ENCODE data around the gene CSTF2.

The CSTF2 gene

DNA sequence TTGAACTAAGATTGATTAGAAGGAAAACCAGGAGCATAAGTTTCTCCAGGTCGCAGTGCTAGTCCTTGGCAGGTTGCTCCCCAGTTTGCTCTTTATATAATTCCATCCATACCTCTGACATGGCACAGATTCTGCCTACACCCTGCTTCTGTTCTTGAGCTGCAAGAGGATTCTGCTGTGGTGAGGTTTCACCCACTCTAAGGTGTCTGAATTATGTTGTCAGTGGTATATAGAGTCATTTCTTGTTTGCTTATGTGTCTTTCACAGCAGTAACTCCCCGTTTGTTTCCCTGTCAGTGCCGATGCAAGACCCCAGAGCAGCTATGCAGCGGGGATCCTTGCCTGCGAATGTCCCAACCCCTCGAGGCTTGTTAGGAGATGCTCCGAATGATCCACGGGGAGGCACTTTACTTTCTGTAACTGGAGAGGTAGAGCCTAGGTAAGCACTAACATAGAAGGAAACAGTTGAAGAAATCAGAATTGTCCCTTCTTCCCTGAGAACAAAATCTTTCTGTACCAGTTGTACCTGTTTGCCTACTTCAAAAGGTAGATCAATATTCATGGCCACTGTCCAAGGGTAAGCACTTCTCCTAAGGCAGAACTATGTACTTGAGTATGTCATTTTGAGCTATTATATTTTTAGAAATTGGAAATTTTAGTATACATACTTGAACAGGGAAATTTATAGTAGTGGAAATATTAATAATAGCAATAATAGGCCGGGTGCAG is 11.2 kb downstream of the CSTF2 start:
- no peak overlapping the region; the same call in 1 of the 2 replicates for H3K4me3 ChIP-seq (ENCODE audit: low read length)
- no peak for TF ChIP-seq ZNF274 (IDR thresholded peaks at IDR 0.05; ENCODE audit: low read depth, low read length)

DNA sequence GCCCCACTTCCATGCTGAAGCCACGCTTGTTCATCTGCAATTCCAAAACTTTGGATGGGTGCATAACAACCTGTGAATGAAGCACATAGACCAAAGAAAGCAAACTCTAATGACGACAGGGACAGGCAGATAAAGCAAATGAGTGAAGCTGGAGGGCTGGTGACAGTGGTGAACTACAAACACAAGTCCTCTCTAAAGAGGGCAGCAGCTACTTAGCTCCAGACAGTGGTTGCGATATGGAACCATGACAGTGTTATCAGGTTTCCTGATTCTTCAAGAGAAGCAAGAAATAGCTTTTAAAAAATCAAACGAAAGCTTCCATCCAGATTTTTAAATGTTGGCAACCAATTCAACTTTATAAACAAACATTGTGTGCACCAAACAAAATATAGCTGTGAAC is 30.1 kb downstream of the CSTF2 start:
- no peak overlapping the region for H3K4me3 ChIP-seq (ENCODE audit: low read length)
- TF ChIP-seq ZNF274 (IDR thresholded peaks at IDR 0.05; ENCODE audit: low read depth, low read length) = no peak

DNA sequence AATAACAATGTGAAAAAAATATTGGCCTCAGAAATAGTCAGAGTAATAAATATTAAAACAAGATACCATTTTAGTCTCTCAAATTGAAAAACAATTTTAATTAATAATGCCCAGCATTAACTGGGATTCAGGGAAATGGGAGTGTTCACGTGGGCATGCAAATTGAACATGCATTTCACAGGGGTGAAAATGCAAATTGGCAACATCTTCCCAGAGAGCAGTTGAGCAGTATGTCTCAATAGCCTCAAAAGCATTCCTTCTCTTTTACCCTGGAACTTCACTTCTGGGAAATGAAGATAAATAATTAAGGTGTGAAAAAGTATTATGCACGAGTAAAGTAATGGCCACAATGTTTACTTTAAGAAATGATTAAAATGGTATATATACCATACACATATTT is 32.6 kb downstream of the CSTF2 start:
- no peak overlapping the region for H3K4me3 ChIP-seq (ENCODE audit: low read length)
- TF ChIP-seq ZNF274 (IDR thresholded peaks at IDR 0.05; ENCODE audit: low read depth, low read length) = no peak

DNA sequence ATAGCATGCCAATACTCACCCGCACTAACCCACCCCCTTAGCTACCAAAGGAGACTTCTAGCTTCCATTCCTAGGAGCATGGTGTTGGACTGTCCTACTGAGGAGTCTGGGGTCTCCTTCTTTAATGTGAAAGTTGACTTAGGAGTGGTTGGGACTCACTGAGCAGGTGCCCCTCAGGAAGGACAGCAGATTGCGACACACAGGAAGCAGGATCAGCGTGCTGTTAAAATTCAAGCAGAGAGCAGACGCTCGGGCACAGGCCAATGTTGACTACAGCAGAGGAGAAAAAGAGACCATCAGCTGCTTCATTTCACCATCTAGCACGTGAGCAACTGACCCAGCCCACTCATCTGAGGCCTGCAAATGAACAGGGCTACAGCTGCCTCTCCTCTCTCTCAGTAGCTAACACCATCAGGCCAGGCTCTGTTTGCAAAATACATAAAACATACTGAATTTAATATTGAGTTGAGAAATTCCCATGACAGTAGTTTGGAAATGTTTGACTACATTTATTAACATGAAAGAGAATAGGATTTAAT is 43.2 kb downstream of the CSTF2 start:
- no peak for TF ChIP-seq ZNF274 (IDR thresholded peaks at IDR 0.05; ENCODE audit: low read depth, low read length)
- no peak overlapping the region for H3K4me3 ChIP-seq (ENCODE audit: low read length)

DNA sequence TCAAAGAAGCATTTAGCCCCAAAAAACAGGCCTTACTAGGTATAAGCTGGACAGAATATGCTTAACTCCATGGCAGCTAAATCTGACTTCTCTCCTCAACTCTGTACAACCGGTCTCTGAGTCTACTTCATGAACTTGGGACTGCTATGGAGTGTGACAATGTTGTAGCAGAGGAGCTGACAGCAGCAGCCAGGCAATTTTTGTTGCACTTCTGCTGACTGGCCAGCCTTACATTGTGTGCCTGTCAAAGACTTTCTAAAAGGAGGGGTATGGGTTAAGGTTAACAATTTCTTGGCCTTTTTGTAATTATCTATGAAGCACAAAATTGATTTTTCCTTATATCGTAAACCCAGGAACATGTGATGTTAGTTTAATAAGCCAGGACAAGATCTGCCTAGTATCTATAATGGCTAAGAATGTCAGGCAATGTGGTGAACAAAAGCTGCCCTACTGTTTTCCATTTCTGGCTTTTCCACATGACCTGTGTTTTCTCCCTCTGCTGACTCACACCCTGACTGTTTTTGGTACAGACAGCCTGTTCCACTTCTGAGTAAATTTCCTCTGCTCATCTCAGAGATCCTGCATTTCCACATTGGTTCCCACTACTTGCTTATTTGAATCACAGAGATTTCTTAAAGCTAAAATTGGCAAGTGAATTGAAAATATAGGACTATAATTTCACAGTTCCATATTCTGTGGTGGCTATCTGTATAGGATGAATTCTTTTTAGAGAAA is 44.6 kb downstream of the CSTF2 start:
- no peak overlapping the region for H3K4me3 ChIP-seq (ENCODE audit: low read length)

DNA sequence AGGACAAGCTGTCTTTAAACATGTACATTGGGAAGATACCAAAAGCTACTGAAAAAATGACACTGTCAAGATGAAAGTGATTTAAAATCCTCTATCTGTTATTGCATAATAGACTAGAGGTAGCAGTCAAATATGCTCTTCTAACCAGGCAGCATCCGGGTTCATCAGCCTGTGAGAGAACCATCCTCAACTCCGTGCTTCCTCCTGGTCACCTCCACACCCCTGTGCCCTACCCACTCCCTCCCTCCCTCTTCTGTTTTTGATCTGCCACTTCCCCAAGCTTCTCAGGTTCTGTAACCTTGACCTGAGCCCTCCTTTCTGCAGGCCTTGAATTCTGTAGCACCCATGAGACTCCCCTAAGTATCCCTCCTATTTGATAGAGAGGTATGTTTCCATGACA is 48.1 kb downstream of the CSTF2 start:
- no peak for TF ChIP-seq ZNF274 (IDR thresholded peaks at IDR 0.05; ENCODE audit: low read depth, low read length)
- H3K4me3 ChIP-seq (ENCODE audit: low read length) = no peak overlapping the region

More for the DNA sequence above, 44.6 kb downstream of the CSTF2 start:
- TF ChIP-seq ZNF274 (IDR thresholded peaks at IDR 0.05; ENCODE audit: low read depth, low read length) = no peak

DNA sequence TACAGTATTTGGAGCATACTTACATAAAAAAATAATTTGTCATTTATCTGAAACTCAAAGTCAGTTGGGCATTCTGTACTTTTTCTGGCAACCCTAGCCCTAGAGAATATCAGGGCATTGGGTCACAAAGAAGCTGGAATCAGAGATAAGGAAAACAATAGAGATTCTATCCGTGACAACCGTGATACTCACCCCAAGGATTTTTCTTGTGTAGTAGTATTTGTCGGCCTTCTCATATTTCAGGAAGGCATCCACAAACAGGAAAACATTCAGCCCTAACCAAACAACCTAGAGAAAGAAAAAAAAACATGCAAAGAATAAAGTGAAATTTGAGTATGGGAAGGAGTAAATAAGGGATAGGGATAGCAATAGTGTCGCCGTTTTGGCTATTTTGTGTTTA is 50.3 kb downstream of the CSTF2 start:
- no peak overlapping the region for H3K4me3 ChIP-seq (ENCODE audit: low read length)
- no peak for TF ChIP-seq ZNF274 (IDR thresholded peaks at IDR 0.05; ENCODE audit: low read depth, low read length)

DNA sequence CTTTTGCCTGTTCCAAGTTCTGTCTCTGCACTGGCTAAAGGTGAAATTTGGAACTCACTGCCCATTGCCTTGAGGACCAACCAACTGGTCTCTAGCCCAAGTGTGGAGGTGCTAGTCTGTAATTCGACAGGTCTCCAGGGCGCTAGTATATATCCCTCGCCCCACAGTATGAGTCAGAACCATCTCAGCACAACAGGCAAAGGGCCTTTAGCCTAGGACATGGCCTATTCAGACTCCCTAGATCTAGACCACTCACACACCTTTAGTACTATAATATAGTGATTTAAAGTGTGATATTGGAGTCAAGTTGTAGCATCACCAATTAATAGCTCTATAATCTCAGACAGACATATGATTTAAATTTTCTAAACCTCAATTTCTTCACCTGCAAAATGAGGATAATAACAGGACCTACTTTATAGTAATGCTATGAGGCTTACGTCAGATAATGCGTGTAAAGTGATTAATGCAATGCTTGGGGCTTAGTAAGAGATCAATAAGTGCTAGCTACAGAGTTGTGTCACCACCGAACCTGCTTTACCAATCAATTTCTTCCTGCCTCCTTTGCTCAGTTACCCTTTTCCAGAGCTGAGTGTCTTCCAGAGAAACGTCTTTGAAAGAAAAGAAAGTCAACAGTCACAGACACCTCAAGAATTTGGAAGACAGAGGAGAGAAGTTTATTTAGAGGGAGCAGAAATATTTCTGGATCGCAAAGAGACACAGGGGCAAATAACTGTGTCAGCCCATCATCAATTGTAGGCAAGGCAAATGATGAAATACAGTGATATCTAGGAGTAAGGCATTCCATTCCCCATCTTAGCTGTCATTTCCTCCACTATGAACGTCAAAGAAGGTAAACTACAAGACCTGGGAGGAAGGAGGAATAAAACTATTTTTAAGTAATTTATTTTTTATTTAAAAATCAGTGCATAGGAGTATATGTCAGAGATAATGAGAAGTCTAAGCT is 51.7 kb downstream of the CSTF2 start:
- no peak for TF ChIP-seq ZNF274 (IDR thresholded peaks at IDR 0.05; ENCODE audit: low read depth, low read length)
- no peak overlapping the region for H3K4me3 ChIP-seq (ENCODE audit: low read length)

DNA sequence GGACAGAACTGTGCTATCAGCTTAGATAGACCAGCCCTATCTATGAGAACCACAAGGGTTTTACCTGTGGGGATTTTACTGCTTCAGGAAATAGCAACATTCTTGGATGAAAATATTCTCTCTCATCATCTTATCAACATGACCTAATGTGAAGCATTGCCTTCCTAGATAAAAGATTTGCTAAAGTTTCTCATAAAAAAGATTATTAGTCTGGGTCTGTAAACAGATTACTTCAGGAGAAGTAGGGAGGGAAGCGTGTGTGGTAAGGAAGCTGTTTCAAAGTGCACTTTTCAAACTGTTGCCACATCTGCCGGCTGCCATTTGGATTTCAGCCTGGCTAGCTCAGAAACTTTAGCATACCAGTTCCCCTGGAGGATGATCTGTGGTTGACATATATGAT is 54.1 kb downstream of the CSTF2 start, which contains the start of gene NOX1:
TSS of gene NOX1 (minus strand) at position 35 of the 400 bp plus-strand sequence. CDS start 220 bp downstream, outside the sequence.
- no peak within 1 kb of the TSS for H3K4me3 ChIP-seq (ENCODE audit: low read length)
- TF ChIP-seq ZNF274 (IDR thresholded peaks at IDR 0.05; ENCODE audit: low read depth, low read length) = no peak

DNA sequence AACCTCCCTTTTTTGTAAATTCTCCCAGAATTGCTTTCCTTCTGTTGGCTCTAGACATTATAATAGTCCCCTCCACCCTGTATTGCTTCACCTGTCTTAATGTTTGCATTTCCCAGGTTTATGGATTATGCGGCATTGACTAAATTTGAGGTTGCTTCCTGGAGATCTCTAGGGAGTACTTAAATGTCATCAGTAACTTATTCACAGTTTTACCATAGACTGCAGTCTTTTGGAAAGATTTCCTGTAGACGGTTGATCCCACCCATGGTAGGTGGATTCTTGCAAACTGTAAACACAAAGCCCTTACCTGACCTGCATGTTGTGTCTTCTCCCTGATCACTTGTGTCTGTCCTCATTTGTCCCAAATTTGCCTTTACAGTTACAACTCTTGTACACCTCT is 60.2 kb downstream of the CSTF2 start:
- no peak overlapping the region for H3K4me3 ChIP-seq (ENCODE audit: low read length)
- no peak for TF ChIP-seq ZNF274 (IDR thresholded peaks at IDR 0.05; ENCODE audit: low read depth, low read length)

DNA sequence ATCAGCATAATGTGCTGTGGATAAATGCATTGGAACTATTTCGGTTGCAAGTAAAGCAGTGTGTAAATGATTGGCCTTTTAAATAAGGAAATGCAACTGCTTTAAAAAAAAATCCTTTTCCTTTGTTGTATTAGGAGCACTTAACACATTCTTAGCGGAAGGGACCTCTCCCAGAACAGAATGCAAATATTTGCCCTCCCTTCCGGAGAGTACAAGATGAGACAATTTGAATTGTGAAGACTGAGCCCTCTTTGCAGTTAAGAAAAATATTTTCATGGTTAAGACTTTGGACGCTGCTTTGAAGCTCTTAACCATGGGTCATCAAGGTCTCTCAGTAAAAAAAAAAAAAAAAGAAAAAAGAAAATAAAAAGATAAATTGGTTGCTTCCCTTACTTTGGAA is 63.5 kb downstream of the CSTF2 start:
- no peak for TF ChIP-seq ZNF274 (IDR thresholded peaks at IDR 0.05; ENCODE audit: low read depth, low read length)
- no peak overlapping the region for H3K4me3 ChIP-seq (ENCODE audit: low read length)

All from GM08714 (cell line).